HUES64 (cell line): ENCODE measurements around the gene OR10W1. TPM values are rescaled to one million over a fixed set of nuclear protein-coding genes. Genes with fewer than 3 reads are reported as not detected.

Source experiments
- H3K27ac ChIP-seq: 2 replicates; pipeline ENCODE4 v1.7.0; 2013; ENCODE audit warnings: low read depth, low read length, inconsistent platforms
- H3K27me3 ChIP-seq: 2 replicates; pipeline ENCODE4 v1.6.1; 2013; ENCODE audit warnings: mild to moderate bottlenecking, low read length; ENCODE audit not compliant: insufficient read depth
- H3K36me3 ChIP-seq: 2 replicates; pipeline ENCODE4 v1.6.1; 2013; ENCODE audit warnings: mild to moderate bottlenecking, low read length; ENCODE audit not compliant: insufficient read depth
- H3K4me1 ChIP-seq: 2 replicates; pipeline ENCODE4 v1.6.1; 2013; ENCODE audit warnings: mild to moderate bottlenecking, low read length, moderate library complexity; ENCODE audit not compliant: insufficient read depth
- H3K4me3 ChIP-seq: 2 replicates; pipeline ENCODE4 v1.5.1; 2013; ENCODE audit warnings: mild to moderate bottlenecking, low read length, moderate library complexity
- H3K9ac ChIP-seq: 2 replicates; pipeline ENCODE4 v1.6.1; 2013; ENCODE audit warnings: mild to moderate bottlenecking, low read depth, low read length
- H3K9me3 ChIP-seq: 2 replicates; pipeline ENCODE4 v1.6.1; 2013; ENCODE audit warnings: low read depth, low read length; ENCODE audit not compliant: insufficient read depth
- WGBS: fragments of 150-250, 120-280 bp; methylation state at CpG from one replicate; pipeline ENCODE4 v1.1.7; 2013; ENCODE audit warnings: missing lambda C conversion rate; 5-methylcytosine and 5-hydroxymethylcytosine counted together
- polyA plus RNA-seq, 2 experiments: library from polyadenylated mRNA; stranded (reverse); fragments of 50-300 nt; gene quantifications; one replicate each; pipeline ENCODE4 v1.2.3, GENCODE V29; 2013

The OR10W1 gene, protein sequence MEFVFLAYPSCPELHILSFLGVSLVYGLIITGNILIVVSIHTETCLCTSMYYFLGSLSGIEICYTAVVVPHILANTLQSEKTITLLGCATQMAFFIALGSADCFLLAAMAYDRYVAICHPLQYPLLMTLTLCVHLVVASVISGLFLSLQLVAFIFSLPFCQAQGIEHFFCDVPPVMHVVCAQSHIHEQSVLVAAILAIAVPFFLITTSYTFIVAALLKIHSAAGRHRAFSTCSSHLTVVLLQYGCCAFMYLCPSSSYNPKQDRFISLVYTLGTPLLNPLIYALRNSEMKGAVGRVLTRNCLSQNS
- not detected for polyA plus RNA-seq (2013, experiment 1 of 2)
- not detected for polyA plus RNA-seq (2013, experiment 2 of 2)

DNA sequence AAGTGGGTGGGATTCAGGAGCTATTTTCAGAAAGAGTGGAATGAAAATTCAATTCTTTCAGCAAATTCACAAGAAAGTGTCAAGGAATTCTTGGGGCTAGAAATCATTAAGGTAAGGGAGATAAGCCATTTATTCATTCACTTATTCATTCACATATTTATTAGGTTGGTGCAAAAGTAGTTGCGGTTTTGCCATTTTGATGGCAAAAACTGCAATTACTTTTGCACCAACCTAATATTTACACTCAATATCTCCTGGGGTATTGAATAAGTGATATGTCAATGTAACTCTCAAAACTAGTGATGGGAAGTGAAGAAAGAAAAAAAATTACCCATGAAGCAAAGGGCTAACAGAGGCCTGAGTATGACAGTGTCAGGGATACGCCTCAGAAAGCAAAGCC, at the start of gene OR10W1:
Gene OR10W1 (minus strand): TSS at position 119 of the 400 bp plus-strand sequence. CDS start 402 bp downstream, outside the sequence.
- Histone ChIP-seq H3K9ac (no peak within 1 kb of the TSS), H3K27ac (no peak within 1 kb of the TSS), H3K4me3 (no peak within 1 kb of the TSS), H3K36me3 (no peaks in the 10 kb centered on the region), H3K9me3 (peaks cover 4% of the 10 kb centered on the region), H3K27me3 (no peaks in the 10 kb centered on the region), H3K4me1 (no peaks in the 10 kb centered on the region)
- 92% methylated on average over 1 of the region's 2 CpGs for WGBS

DNA sequence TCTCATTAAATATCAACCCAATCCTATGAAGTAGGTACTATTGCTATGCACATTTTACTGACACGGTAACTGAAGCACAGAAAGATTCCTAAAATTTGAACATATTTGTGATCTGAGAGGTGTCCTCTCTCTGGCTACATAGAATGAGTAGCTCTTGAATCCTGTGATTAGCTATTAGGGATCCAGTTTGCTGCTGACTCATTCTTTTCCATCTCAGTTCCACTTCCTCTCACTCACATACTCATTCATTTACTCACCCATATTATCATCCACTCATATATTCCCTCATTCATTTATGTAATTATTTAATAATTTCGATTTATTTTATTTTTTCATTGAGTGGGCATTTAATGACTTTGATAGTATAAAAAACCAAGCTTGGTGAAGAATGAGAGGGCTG, 48.1 kb upstream of the OR10W1 start:
- 70% methylated on average over 2 of the region's 2 CpGs for WGBS
- H3K9me3 ChIP-seq, result peaks cover 5% of the 10 kb centered on the region; the same call in 1 of the 2 replicates
- H3K27me3 ChIP-seq, result no peaks in the 10 kb centered on the region
- no peaks in the 10 kb centered on the region for H3K4me1 ChIP-seq
- no peaks in the 10 kb centered on the region for H3K36me3 ChIP-seq
- no peak overlapping the region for H3K9ac ChIP-seq
- H3K27ac ChIP-seq, result no peak overlapping the region
- no peak overlapping the region for H3K4me3 ChIP-seq

DNA sequence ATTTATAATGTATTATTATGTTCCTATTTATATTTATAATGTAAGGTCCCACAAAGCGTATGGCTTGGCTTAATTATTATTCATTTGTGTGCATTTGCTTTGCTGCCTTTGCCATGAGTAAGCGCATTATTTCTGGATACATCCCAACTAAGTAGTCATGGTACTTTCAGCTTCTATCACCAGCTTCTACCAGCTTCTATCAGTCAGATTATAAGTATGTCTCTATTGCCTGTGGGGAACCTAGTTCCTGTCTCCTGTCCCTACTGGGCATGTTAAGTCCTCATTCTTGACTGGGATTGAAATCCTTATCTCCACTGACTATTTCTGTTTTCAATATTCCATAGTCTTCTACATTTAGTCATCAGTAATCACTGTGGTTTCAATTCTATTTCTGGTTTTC, 33.5 kb upstream of the OR10W1 start:
- no peaks in the 10 kb centered on the region for H3K36me3 ChIP-seq
- WGBS, result 100% methylated on average over 1 of the region's 2 CpGs
- H3K27ac ChIP-seq, result no peak overlapping the region

DNA sequence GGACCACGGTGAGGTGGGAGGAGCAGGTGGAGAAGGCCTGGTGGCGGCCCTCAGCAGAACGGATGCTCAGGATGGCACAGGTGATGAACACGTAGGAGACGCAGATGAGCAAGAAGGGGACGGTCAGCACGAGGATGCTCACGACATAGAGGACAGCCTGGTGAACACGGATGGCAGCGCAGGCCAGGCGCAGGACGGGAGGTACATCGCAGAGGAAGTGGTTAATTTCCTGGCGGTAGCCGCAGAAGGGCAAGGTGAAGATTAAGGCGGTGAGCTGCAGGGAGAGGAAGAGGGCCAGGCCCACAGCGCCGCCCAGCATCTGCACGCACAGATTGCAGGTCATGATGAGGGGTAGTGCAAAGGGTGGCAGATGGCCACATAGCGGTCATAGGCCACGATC, 24.0 kb upstream of the OR10W1 start:
- Histone ChIP-seq H3K4me3 (no peak overlapping the region), H3K9me3 (no peaks in the 10 kb centered on the region), H3K27ac (no peak overlapping the region), H3K36me3 (no peaks in the 10 kb centered on the region), H3K27me3 (no peaks in the 10 kb centered on the region), H3K4me1 (no peaks in the 10 kb centered on the region), H3K9ac (no peak overlapping the region)
- 94% methylated on average over 21 of the region's 21 CpGs for WGBS

More for the DNA sequence above, 33.5 kb upstream of the OR10W1 start:
- Histone ChIP-seq H3K9ac (no peak overlapping the region), H3K27me3 (no peaks in the 10 kb centered on the region), H3K9me3 (no peaks in the 10 kb centered on the region), H3K4me3 (no peak overlapping the region), H3K4me1 (no peaks in the 10 kb centered on the region)

DNA sequence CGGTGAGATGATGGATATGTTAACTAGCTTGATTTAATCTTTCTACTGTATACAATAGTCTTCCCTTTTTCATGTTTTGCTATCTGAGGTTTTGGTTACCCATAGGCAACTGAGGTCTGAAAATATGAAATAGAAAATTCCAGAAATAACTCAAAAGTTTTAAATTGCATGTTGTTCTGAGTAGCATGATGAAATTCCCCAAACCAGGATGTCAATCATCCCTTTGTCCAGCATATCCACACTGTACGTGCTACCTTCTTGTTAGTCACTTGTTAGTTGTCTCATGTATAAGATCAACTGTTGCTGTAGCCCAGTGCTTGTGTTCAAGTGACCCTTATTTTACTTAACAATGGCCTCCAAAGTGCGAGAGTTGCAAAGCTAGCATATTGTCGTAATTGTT, 21.2 kb upstream of the OR10W1 start:
- WGBS, result 89% methylated on average over 2 of the region's 4 CpGs
- Histone ChIP-seq H3K9me3 (no peaks in the 10 kb centered on the region), H3K27me3 (no peaks in the 10 kb centered on the region), H3K36me3 (no peaks in the 10 kb centered on the region), H3K4me3 (no peak overlapping the region), H3K27ac (no peak overlapping the region), H3K4me1 (no peaks in the 10 kb centered on the region), H3K9ac (no peak overlapping the region)

DNA sequence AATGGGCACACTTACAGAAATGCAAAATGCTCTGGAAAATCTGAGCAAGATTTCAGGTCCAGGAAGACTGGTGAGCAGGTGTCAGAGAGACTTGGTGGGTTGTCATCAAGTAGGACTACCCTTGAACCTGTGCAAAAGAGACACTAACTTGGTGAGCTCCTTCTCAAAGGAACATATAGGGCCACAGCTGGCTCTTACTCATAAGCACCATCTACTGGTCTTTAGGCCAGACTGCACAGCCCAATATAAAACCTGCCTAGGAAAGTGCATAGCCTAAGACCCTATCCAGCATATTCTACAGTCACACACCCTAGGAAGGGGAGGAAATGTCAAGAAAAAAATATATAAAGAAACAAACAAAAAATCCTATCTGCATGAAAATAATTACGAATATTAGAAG, 18.2 kb upstream of the OR10W1 start:
- Histone ChIP-seq H3K4me1 (no peaks in the 10 kb centered on the region), H3K9me3 (no peaks in the 10 kb centered on the region), H3K36me3 (no peaks in the 10 kb centered on the region), H3K9ac (no peak overlapping the region), H3K27ac (no peak overlapping the region), H3K4me3 (no peak overlapping the region), H3K27me3 (no peaks in the 10 kb centered on the region)
- WGBS, result no CpG with 5 or more reads among the region's 1 CpG

DNA sequence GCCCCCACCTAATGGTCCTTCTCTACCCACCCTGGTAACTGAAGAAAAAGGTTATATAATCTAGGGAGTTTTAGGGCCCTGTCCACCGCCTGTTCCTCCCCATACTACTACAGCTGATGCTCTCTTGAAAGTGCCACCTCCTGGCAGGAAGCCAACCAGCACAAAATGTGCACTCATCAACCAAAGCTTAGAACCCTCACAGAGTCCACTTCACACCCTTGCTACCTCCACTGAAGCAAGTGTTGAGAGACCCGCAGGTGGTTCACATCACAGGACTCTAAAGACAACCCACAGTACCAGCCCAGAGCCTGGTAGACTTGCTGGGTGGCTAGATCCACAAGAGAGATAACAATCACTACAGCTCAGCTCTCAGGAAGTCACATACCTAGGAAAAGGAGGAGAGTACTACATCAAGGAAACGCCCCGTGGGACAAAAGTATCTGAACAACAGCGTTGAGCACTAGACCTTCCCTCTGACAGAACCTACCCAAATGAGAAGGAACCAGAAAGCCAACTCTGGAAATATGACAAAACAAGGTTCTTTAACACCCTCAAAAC, 17.5 kb upstream of the OR10W1 start:
- no peak overlapping the region for H3K9ac ChIP-seq
- H3K27ac ChIP-seq, result no peak overlapping the region
- H3K4me3 ChIP-seq, result no peak overlapping the region
- no peaks in the 10 kb centered on the region for H3K4me1 ChIP-seq
- H3K9me3 ChIP-seq, result no peaks in the 10 kb centered on the region
- H3K36me3 ChIP-seq, result no peaks in the 10 kb centered on the region
- 73% methylated on average over 5 of the region's 5 CpGs for WGBS
- H3K27me3 ChIP-seq, result no peaks in the 10 kb centered on the region

DNA sequence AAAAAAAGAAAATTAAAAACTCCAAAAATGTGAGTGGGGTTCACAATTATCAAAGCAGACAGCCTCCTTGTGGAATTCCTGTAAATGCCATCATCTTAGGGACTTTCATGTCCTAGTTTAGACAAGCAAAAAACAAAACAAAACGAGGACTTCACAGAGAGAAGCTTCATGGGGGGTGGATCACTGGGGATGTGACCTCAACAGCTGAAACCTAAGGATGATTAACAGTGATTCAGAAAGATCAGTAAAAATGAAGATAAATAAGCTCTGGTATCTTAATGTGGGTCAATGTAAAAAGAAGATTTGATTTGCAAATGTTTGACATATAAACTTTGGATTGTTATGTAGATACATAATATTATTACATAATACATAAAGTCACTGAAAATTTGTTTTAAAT, 8.1 kb upstream of the OR10W1 start:
- H3K27me3 ChIP-seq, result no peaks in the 10 kb centered on the region
- WGBS, result 58% methylated on average over 1 of the region's 1 CpG
- H3K4me1 ChIP-seq, result no peaks in the 10 kb centered on the region
- H3K9ac ChIP-seq, result no peak overlapping the region
- H3K27ac ChIP-seq, result no peak overlapping the region
- H3K4me3 ChIP-seq, result no peak overlapping the region
- H3K36me3 ChIP-seq, result no peaks in the 10 kb centered on the region
- H3K9me3 ChIP-seq, result no peaks in the 10 kb centered on the region

DNA sequence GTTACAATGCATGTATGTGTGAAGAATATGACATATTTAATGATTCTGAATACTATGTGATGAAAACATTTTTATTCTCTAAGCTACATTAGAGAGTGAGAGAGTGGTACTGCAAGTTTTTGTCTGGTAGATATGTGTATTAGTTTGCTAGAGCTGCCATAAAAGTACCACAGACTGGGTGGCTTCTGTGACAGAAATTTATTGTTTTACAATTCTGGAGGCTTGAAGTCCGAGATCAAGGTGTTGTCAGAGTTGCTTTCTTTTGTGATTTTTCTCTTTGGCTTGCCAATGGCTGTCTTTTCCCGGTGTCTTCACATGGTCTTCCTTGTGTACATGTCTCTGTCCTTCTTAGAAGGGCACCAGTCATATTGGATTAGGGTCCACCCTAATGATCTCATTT, 6.9 kb upstream of the OR10W1 start:
- 63% methylated on average over 2 of the region's 2 CpGs for WGBS
- Histone ChIP-seq H3K27me3 (no peaks in the 10 kb centered on the region), H3K9me3 (no peaks in the 10 kb centered on the region), H3K27ac (no peak overlapping the region), H3K4me3 (no peak overlapping the region), H3K9ac (no peak overlapping the region), H3K4me1 (no peaks in the 10 kb centered on the region), H3K36me3 (no peaks in the 10 kb centered on the region)

DNA sequence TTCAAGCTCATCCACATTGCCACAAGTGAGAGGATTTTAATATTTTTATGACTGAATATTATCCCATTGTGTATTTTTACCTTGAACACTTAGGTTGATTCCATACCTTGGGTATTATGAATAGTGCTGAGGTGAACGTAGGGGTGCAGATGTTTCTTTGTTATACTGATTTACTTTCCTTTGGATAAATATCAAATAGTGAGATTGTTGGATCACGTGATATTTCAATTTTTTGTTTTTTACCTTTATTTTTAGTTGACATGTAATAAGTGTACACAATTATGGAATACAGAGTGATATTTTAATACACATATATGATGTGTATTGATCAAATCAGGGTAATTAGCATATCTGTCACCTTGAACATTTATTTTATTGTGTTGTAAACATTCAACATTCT, 8.1 kb downstream of the OR10W1 start:
- Histone ChIP-seq H3K9me3 (peaks cover 8% of the 10 kb centered on the region), H3K9ac (no peak overlapping the region), H3K27ac (no peak overlapping the region), H3K4me1 (no peaks in the 10 kb centered on the region), H3K27me3 (no peaks in the 10 kb centered on the region), H3K4me3 (no peak overlapping the region), H3K36me3 (no peaks in the 10 kb centered on the region)
- 90% methylated on average over 1 of the region's 2 CpGs for WGBS

DNA sequence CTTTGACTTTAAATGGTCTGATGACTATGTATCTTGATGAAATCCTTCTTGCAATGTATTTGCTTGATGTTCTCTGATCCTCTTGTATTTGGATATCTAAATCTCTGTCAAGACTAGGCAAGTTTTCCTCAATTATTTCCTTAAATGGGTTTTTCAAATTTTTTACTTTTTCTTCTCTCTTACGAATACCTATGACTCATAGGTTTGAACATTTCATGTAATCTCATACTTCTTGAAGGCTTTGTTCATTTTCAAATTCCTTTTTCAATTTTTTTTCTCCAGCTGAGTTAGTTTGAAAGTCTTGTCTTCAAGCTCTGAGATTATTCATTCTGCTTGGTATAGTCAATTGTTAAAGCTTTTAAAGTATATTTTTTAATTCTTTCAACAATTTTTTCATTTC, 13.1 kb downstream of the OR10W1 start:
- Histone ChIP-seq H3K9ac (no peak overlapping the region), H3K27me3 (no peaks in the 10 kb centered on the region), H3K4me3 (no peak overlapping the region), H3K27ac (no peak overlapping the region), H3K36me3 (no peaks in the 10 kb centered on the region), H3K9me3 (peaks cover 11% of the 10 kb centered on the region; the same call in 1 of the 2 replicates), H3K4me1 (no peaks in the 10 kb centered on the region)
- no CpG with 5 or more reads among the region's 1 CpG for WGBS
